GM18909 (cell line): ENCODE measurements around the gene PTPRR.

ENCODE experiments used
- ATAC-seq: cut with Tn5 transposase; IDR thresholded peaks from one replicate; pipeline ENCODE4 v1.9.1; 2021; ENCODE audit warnings: mild to moderate bottlenecking; ENCODE audit not compliant: unreplicated experiment, poor library complexity

Gene PTPRR

GRCh38 chr12:70806827-70807226, 113.7 kb downstream of the PTPRR start:
- ATAC-seq = no peak

GRCh38 chr12:70806043-70806442, 114.5 kb downstream of the PTPRR start:
- ATAC-seq = no peak

GRCh38 chr12:70798016-70798783, 122.3 kb downstream of the PTPRR start:
- no peak for ATAC-seq

- no peak for ATAC-seq
Measured at GRCh38 chr12:70796989-70797388, 123.5 kb downstream of the PTPRR start.

GRCh38 chr12:70795608-70796007, 124.9 kb downstream of the PTPRR start:
- no peak for ATAC-seq

- no peak for ATAC-seq
Measured at GRCh38 chr12:70794131-70794530, 126.4 kb downstream of the PTPRR start.

GRCh38 chr12:70788774-70789173, 131.8 kb downstream of the PTPRR start:
- ATAC-seq = no peak

GRCh38 chr12:70787612-70788011, 132.9 kb downstream of the PTPRR start:
- no peak for ATAC-seq

GRCh38 chr12:70785896-70786295, 134.6 kb downstream of the PTPRR start:
- no peak for ATAC-seq

GRCh38 chr12:70784042-70784668, 136.4 kb downstream of the PTPRR start:
- ATAC-seq = no peak

- no peak for ATAC-seq
Measured at GRCh38 chr12:70783455-70783854, 137.1 kb downstream of the PTPRR start.

- no peak for ATAC-seq
Measured at GRCh38 chr12:70779250-70779649, 141.3 kb downstream of the PTPRR start.

GRCh38 chr12:70774055-70774454, 146.5 kb downstream of the PTPRR start:
- no peak for ATAC-seq

GRCh38 chr12:70772836-70773235, 147.7 kb downstream of the PTPRR start:
- no peak for ATAC-seq

- ATAC-seq = no peak
Measured at GRCh38 chr12:70771581-70771980, 149.0 kb downstream of the PTPRR start.

- no peak for ATAC-seq
Measured at GRCh38 chr12:70763666-70764065, 156.9 kb downstream of the PTPRR start.

- no peak for ATAC-seq
Measured at GRCh38 chr12:70762000-70762399, 158.5 kb downstream of the PTPRR start.

GRCh38 chr12:70759161-70759918, 161.2 kb downstream of the PTPRR start:
- no peak for ATAC-seq

- ATAC-seq = no peak
Measured at GRCh38 chr12:70758494-70758845, 162.1 kb downstream of the PTPRR start.

- ATAC-seq = no peak
Measured at GRCh38 chr12:70757830-70758493, 162.6 kb downstream of the PTPRR start.

GRCh38 chr12:70756791-70757190, 163.7 kb downstream of the PTPRR start:
- no peak for ATAC-seq
